Caki2 (cell line): ENCODE results near the gene LIN52. TPM values are rescaled to one million over a fixed set of nuclear protein-coding genes. Genes with fewer than 3 reads are reported as not detected.
"Not testable (repeated sequence)": the region's sequence is repeated elsewhere in the genome, so short reads cannot be mapped to it uniquely, and the experiment has no call there.

Source experiments
- DNase-seq: peaks from one replicate; pipeline ENCODE4 v3.0.0-alpha.2; 2015; ENCODE audit warnings: low read depth
- in situ Hi-C: cut with HindIII; loops from 2 replicates; pipeline ENCODE4 v1.10.0; 2016; ENCODE audit warnings: low sequenced_read_pairs, low pct_unique_long_range_greater_than_20kb, mixed read lengths
- total RNA-seq: library from RNA; depleted of rRNA; stranded (reverse); fragments of >200 nt; shearing (Covaris generic); gene quantifications from 2 replicates; pipeline ENCODE4 v1.2.3, GENCODE V29; 2014; ENCODE audit warnings: low replicate concordance

Gene LIN52
- total RNA-seq, 1 experiment from 2014 or later = 8.6 TPM

DNA sequence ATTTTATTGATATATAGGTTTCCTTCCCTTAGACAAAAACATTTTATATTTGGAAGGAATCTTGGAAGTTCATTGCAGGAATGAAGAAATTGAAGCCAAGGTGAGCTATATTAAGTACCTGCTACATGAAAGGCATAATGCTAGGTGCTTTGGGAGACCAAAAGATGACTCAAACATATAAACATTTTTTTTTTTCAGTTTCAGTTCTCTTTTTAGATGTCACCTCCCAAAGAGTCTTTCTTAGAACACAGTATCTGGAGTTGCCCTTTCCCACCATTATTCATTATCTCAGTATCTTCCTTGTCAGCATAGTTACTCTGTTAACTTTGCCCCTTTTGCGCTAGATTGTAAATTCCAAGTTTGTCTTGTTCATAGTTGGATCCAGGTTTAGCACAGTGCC lies 1.1 kb downstream of the LIN52 start:
- no peak for DNase-seq
- in situ Hi-C loops = no loop called here

DNA sequence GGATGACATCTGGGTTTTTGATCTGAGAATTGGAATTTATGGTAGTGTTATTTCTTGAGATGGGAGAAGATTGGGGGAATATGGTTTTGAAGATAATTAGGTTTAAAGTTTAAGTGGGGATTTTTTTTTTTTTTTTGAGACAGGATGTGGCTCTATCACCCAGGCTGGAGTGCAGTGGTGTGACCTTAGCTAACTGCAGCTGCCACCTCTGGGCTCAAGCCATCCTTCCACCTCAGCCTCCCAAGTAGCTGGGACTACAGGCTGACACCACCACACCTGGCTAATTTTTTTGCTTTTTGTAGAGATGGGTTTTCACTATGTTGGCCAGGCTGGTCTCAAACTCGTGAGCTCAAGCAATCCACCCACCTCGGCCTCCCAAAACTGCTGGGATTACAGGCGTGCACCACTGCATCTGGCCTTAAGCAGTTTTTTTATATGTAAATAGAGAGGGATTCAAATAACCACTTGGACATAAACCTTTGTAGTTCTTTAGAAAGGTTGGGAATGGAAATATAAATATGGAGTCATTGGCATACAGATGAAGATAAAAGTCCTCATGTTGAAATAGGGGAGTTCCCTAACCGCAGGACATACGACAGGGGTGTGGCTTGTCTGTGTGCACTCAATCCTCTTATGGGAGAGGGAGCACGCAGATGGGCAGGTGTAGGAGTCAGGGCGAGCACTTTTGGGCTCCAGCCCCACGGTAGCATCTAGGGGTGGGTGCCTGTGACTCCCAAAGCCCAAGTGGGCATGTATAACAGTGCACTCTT lies 4.7 kb downstream of the LIN52 start:
- in situ Hi-C loops = no loop called here
- no peak for DNase-seq

DNA sequence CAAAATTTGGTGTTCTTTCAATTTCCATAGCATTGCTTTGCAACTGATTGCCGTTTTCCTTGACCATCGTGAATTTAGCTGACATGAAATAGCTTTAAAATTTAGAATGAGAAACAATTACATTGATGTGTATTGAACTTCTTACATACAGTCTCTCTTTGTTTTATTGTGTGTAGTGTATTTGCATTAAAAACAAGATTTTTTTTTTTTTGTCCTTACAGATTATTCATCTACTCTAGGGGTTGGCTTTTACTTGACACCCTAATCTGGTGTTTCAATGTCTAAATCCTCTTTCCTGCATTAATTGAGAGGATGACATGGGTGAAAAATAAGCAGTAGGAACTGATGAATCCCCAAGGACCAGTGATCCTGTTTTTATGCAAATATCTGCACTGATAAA lies 20.6 kb downstream of the LIN52 start:
- in situ Hi-C loops = no loop called here
- DNase-seq = no peak

DNA sequence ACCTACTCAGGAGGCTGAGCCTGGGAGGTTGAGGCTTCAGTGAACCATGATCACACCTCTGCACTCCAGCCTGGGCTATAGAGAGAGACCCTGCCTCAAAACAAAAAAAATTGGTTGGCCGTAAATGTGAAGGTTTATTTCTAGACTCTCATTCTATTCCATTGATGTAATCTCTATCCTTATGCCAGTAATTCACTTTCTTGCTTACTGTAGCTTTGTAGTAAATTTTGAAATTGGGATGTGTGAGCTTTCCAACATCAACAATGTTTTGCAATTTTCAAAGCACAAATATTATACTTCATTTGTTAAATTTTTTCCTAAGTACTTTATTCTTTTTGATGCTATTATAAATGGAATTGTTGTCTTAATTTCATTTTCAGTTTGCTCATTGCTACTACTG lies 24.6 kb downstream of the LIN52 start:
- no peak for DNase-seq
- in situ Hi-C loops = no loop called here

DNA sequence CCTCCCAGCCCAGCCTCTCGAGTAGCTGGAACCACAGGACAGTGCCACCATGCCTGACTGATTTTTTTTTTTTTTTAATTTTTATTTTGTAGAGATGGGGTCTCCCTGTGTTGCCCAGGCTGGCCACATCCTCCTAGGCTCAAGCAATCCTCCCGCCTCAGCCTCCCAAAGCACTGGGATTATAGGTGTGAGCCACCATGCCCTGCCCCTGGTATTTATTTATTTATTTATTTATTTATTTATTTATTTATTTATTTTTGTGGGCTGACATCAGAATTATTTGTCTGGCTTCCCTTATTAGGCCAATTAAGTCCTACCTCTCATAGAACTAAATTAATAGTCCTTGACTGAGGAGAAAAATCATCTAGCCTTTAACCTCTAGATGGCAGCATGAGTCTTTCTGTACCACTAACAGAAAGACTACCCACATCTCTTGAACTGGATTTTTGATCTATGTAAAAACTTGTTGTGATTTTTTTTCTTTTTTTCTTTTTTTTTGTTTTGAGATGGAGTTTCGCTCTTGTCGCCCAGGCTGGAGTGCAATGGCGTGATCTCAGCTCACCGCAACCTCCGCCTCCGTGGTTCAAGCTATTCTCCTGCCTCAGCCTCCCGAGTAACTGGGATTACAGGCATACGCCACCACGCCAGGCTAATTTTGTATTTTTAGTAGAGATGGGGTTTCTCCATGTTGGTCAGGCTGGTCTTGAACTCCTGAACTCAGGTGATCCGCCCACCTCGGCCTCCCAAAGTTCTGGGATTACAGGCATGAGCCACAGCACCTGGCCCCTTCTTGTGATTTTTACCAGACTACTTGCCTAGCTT lies 26.9 kb downstream of the LIN52 start:
- peak; percentile 17 for DNase-seq
- in situ Hi-C loops = loop anchor here (10.0 kb wide), 1 partner anchor 113 kb away; no protein-coding TSS in a partner anchor

DNA sequence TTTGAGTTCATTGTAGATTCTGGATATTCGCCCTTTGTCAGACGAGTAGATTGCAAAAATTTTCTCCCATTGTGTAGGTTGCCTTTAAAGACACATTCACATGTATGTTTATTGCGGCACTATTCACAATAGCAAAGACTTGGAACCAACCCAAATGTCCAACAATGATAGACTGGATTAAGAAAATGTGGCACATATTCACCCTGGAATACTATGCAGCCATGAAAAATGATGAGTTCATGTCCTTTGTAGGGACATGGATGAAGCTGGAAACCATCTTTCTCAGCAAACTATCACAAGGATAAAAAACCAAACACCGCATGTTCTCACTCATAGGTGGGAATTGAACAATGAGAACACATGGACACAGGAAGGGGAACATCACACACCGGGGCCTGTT lies 40.7 kb downstream of the LIN52 start:
- in situ Hi-C loops, DNase-seq: not testable (repeated sequence)

DNA sequence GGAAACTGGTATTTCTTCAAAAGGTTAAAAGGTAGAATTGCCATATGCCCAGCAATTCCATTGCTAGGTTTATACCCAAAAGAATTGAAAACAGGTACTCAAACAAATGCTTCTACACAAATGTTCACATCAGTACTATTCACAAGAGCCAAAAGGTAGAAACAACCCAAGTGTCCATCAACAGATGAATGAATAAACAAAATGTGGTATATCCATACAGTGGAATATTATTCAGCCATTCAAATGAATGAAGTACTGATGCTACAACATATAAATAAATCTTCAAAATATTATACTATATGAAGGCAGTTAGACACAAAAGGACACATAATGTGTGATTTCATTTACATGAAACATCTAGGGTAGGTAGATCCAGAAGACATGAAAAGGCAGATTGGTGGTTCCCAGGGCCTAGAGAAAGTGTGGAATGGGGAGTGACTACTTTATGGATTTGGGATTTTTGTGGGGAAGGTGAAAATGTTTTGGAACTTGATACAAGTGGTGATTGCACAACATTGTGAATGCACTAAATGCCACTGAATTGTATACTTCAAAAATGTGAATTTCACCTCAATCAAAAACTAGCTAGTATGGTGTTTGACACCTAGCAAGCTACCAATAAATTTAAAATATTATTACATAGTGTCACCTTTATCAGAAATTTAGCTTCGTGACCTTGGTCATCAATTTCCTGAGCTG lies 41.7 kb downstream of the LIN52 start:
- in situ Hi-C loops = no loop called here
- DNase-seq = no peak

DNA sequence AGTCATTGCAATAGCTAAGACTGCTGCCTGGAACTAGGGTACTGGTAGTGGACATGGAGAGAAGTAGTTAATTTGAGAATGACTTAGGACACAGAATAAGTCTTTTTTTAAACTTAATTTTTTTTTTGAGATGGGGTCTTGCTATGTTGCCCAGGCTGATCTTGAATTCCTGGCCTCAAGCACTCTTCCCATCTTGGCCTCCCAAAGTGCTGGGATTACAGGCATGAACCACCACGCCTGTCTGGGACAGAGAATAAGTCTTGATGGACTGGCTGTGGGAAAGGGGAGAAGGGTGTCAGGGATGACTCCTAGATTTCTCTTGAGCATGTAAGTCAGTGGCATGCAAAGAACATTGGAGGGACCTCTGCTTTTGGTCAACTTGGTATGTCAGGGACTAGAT lies 42.9 kb downstream of the LIN52 start:
- in situ Hi-C loops = no loop called here
- DNase-seq = no peak

DNA sequence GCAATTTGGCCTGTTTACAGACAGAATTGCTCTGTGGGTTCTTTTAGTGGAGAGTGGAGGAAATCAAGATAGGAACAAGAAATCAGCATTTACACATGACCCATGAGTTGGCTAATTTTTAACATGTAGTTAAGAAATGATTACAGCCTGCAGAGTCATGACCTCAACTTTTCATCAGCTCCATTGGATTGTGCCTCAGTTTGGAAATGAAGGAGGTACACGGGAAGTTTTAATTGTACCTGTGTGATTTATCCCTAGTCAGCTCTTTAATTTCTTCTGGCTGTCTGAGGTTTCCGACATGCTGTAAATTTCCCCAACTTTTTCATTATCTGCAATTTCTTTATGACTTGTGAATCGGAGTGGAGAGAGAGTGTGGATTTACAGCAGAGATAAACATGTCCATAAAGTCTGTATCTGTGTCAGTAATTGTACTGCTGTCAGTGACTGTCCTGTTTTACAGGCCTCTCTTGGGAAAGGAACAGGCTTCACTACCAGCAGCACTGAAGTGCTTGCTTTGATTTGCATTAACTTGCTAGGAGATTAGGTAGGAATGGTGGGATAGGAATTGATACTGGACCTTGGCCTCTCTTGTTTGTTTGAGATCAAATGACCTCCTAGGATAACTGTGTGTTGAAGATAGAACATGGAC lies 49.2 kb downstream of the LIN52 start:
- in situ Hi-C loops = no loop called here
- peak; percentile 27 for DNase-seq

DNA sequence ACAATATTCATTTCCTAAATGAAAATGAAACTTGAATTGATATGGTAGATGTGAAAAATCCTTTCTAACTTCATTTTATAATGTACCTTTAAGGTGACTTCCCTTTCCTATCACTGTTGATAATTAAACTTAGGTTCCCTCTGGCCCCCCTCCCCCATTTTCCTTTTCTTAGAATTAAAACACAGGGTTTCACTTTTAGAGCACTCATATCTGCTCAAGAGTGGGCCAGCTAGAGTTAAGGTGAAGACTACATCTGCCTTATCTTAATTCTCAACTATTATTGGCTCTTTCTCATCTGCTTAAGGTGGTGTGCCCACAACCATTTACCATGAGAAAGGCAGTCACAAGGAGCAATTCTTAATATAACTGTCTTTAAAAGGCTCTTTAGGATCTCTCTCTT lies 49.7 kb downstream of the LIN52 start:
- no peak for DNase-seq
- in situ Hi-C loops = no loop called here

DNA sequence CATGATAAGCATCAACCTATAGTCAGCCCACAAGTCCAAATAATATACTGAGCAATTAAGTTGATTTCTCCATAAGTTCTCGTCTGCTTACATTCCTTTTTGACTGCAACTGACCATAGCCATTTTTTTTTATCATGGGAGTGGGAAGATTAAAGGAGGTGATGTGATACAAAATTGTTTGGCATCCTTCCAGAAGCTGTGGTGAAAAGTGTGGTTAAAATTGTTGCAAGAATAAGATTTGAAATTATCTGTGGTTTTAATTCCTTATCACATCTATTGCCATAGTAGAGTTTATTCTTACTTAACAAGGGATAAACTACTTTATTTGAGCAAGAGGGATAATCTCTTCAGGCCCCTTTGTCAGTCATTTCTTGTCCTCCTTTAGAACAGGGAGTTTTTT lies 50.7 kb downstream of the LIN52 start:
- no peak for DNase-seq
- in situ Hi-C loops = no loop called here

DNA sequence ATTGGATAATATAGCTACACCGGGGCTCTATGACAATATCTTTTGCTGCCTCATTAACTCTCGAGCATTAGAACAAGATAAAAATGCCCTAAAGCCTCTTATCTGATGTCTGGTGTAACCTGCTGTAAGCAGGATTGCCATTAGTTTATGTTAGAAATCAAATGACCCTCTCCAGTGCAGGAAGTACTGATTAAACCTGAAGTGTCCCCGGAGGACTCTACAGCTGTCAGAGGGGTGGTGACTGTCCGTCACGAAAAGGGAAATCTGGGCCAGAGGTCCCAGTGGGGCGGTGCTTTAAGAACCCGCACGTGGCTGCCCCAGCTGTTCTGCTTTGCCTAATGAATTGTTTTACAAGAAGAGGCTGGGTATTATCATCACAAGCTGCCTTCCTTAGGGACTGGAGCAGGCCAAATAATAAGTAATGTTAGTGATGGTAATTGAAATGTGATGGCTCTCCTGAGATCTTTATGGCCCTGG lies 55.7 kb downstream of the LIN52 start:
- peak; percentile 16 for DNase-seq
- in situ Hi-C loops = no loop called here

DNA sequence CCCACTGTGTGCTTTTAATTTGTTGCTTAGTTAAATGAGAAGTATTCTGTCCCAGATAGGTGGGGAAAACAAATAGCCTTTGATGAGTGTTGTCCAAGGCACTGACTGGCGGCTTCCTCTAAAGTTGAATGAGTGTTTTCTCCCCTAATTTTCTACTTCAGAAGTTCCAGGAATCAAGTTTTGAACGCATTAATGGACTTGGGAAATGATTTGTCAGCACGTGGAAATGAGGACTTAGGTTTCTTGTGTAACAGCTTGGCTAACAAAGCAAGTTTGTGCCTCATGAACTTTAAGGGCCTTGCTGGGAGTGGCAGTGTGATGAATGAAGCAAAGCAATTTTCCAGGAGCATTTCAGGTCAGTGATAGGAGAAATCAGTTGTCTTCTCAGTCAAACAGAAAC lies 56.9 kb downstream of the LIN52 start:
- no peak for DNase-seq
- in situ Hi-C loops = no loop called here

DNA sequence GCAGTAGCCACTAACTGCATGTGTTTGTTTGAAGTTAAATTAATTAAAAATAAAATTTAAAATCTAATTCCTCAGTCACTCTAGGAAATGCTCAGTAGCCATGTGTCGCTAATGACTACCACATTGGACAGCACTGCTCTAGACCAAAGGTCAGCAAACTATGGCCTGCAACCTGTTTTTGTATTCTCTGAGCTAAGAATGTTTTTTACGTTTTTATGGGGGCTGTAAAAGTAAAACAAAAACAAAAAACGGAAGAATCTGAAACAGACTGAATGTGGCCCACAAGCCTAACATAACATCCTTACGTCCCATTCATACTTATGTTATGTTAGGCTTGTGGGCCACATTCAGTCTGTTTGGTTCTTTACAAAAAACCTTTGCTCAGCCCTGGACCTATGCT lies 57.8 kb downstream of the LIN52 start:
- DNase-seq = no peak
- in situ Hi-C loops = no loop called here

DNA sequence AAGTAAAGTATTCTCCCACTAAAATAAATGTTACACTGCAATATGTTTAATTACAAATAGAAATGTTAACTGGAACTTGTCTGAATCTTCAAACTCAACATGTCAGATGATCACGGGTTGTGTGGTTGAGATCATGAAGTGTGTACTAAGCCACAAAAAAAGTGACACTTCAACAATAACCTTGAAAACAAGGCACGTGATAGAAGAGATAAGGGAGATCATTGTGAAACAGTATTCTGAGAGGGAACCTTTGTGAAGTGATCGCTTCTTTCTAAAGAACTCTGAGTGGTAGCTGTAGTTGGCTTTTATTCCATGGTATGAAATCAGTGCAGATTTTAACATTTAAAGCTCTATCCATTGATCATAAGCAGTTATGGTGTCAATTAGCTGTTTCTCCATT lies 60.0 kb downstream of the LIN52 start:
- DNase-seq = no peak
- in situ Hi-C loops = no loop called here

DNA sequence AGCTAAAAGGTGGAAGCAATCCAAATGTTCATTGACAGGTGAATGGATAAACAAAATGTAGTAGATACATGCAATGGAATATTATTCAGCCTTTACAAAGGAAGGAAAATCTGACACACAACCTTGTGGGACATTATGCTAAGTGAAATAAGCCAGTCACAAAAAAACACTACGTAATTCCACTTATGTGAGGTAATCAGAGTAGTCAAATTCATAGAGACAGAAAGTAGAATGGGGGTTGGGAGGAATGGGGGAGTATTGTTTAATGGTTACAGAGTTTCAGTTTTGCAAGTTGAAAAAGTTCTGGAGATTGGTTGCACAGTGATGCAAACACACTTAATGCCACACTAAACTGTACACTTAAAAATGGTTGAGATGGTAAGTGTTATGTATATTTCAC lies 62.8 kb downstream of the LIN52 start:
- in situ Hi-C loops = no loop called here
- DNase-seq = no peak

DNA sequence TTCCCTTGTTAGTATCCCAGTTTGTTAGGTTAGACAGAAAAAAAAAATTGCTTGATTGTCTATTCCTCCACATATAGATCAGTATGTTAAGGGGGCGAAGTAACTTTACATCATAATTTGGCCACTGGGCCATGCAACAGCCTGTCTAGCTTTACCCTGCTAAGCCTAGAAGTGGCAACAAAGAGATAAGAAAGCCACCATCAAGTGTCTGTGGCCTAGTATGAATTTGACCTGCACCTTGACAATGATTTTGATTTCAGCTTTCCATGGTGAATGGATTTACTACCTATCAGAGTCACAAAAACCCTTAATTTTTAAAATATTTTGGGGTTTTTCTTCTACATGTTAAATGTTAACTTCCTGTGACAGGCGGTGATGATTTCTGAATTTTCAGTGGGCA lies 63.9 kb downstream of the LIN52 start:
- in situ Hi-C loops = no loop called here

DNA sequence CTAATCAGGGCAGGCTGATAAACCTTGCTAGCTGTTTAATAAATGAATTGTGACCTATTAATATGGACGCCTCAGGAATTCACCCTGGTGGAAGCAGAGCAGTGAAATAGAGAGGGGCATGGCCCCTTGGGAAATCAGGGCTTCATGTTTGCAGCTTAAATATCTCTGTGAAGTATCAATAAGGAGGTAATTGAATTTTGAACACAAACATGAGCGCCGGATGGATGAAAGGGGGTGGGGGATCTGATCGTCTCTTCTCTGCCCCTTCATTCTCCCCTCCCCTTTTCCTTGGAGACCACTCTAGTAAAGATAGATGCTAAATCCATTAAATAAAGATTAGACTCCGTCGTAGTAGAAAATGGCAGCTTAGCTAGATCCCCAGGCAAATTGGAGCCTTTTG lies 70.5 kb downstream of the LIN52 start:
- in situ Hi-C loops = no loop called here
- no peak for DNase-seq

More for the DNA sequence above, 63.9 kb downstream of the LIN52 start:
- no peak for DNase-seq
